Measurements from ENCODE around the gene C17orf114.

The C17orf114 gene

GRCh38 chr17:4771519-4772234 lies 30.5 kb downstream of the C17orf114 start, which contains the start of gene TM4SF5 (continued):
- TF ChIP-seq ZBTB10 (CRISPR knock-in tag; IDR thresholded peaks at IDR 0.05; ENCODE audit: borderline replicate concordance) (peak; percentile 75; the same call in 1 of the 2 replicates), FOXM1 (CRISPR knock-in tag; IDR thresholded peaks at IDR 0.05) (0 out of 2 replicates have a peak, but pooled peaks have one; percentile 12), SP1 (IDR thresholded peaks at IDR 0.05) (no peak), SP1 (CRISPR knock-in tag; IDR thresholded peaks at IDR 0.05) (no peak; the same call in 1 of the 2 replicates), TEAD3 (CRISPR knock-in tag; optimal IDR thresholded peaks at IDR 0.05; ENCODE audit: borderline replicate concordance) (peak; percentile 55), FOXO1 (CRISPR knock-in tag; IDR thresholded peaks at IDR 0.05) (peak; percentile 98), ZBTB20 (CRISPR knock-in tag; IDR thresholded peaks at IDR 0.05; ENCODE audit: borderline replicate concordance, low read depth) (peak; percentile 45; the same call in 1 of the 2 replicates), MXD3 (CRISPR knock-in tag; IDR thresholded peaks at IDR 0.05) (peak; percentile 67; the same call in 1 of the 2 replicates), RXRB (CRISPR knock-in tag; IDR thresholded peaks at IDR 0.05; ENCODE audit: borderline replicate concordance) (peak; percentile 87; the same call in 1 of the 2 replicates), ZNF281 (CRISPR knock-in tag; IDR thresholded peaks at IDR 0.05; ENCODE audit: borderline replicate concordance) (peak; percentile 54; the same call in 1 of the 2 replicates), ZNF652 (CRISPR knock-in tag; IDR thresholded peaks at IDR 0.05; ENCODE audit: borderline replicate concordance, low read depth) (peak; percentile 28; the same call in 1 of the 2 replicates), ZNF441 (CRISPR knock-in tag; IDR thresholded peaks at IDR 0.05; ENCODE audit: borderline replicate concordance) (peak; percentile 40; the same call in 1 of the 2 replicates), ZFX (CRISPR knock-in tag; IDR thresholded peaks at IDR 0.05; ENCODE audit: low read depth) (peak; percentile 88), KLF16 (CRISPR knock-in tag; IDR thresholded peaks at IDR 0.05) (peak in 1 of 2 experiments; percentile 93; a peak in 2 of 4 replicates)
- TF ChIP-seq, protein P1, sequence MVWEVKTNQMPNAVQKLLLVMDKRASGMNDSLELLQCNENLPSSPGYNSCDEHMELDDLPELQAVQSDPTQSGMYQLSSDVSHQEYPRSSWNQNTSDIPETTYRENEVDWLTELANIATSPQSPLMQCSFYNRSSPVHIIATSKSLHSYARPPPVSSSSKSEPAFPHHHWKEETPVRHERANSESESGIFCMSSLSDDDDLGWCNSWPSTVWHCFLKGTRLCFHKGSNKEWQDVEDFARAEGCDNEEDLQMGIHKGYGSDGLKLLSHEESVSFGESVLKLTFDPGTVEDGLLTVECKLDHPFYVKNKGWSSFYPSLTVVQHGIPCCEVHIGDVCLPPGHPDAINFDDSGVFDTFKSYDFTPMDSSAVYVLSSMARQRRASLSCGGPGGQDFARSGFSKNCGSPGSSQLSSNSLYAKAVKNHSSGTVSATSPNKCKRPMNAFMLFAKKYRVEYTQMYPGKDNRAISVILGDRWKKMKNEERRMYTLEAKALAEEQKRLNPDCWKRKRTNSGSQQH (CRISPR knock-in tag; IDR thresholded peaks at IDR 0.05; ENCODE audit: low read depth) = peak; percentile 82; the same call in 1 of the 2 replicates
- TF ChIP-seq, protein P2, sequence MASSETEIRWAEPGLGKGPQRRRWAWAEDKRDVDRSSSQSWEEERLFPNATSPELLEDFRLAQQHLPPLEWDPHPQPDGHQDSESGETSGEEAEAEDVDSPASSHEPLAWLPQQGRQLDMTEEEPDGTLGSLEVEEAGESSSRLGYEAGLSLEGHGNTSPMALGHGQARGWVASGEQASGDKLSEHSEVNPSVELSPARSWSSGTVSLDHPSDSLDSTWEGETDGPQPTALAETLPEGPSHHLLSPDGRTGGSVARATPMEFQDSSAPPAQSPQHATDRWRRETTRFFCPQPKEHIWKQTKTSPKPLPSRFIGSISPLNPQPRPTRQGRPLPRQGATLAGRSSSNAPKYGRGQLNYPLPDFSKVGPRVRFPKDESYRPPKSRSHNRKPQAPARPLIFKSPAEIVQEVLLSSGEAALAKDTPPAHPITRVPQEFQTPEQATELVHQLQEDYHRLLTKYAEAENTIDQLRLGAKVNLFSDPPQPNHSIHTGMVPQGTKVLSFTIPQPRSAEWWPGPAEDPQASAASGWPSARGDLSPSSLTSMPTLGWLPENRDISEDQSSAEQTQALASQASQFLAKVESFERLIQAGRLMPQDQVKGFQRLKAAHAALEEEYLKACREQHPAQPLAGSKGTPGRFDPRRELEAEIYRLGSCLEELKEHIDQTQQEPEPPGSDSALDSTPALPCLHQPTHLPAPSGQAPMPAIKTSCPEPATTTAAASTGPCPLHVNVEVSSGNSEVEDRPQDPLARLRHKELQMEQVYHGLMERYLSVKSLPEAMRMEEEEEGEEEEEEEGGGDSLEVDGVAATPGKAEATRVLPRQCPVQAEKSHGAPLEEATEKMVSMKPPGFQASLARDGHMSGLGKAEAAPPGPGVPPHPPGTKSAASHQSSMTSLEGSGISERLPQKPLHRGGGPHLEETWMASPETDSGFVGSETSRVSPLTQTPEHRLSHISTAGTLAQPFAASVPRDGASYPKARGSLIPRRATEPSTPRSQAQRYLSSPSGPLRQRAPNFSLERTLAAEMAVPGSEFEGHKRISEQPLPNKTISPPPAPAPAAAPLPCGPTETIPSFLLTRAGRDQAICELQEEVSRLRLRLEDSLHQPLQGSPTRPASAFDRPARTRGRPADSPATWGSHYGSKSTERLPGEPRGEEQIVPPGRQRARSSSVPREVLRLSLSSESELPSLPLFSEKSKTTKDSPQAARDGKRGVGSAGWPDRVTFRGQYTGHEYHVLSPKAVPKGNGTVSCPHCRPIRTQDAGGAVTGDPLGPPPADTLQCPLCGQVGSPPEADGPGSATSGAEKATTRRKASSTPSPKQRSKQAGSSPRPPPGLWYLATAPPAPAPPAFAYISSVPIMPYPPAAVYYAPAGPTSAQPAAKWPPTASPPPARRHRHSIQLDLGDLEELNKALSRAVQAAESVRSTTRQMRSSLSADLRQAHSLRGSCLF (CRISPR knock-in tag; IDR thresholded peaks at IDR 0.05; ENCODE audit: borderline replicate concordance) = peak; percentile 85; the same call in 1 of the 2 replicates
